ENCODE measurements around the gene CELSR3. TPM values are rescaled to one million over a fixed set of nuclear protein-coding genes. Genes with fewer than 3 reads are reported as not detected.

Gene CELSR3
- total and polyA plus RNA-seq, 4 donors = 6.0 to 26.1 (median 18.0) TPM

GRCh38 chr3:48681541-48681880 lies 18.8 kb upstream of the CELSR3 start:
- no peak overlapping the region for H3K27ac ChIP-seq (ENCODE audit: low read depth, low read length)
- peaks cover 66% of the 10 kb centered on the region for H3K36me3 ChIP-seq (ENCODE audit: control insufficient read depth, insufficient read depth, low read length)

GRCh38 chr3:48680811-48681540 lies 18.3 kb upstream of the CELSR3 start:
- Histone ChIP-seq H3K36me3 (ENCODE audit: control insufficient read depth, insufficient read depth, low read length) (peaks cover 65% of the 10 kb centered on the region), H3K9me3 (ENCODE audit: control insufficient read depth, insufficient read depth, low read length) (no peaks in the 10 kb centered on the region), H3K4me3 (ENCODE audit: low read depth, low read length) (no peak overlapping the region), H3K27me3 (ENCODE audit: control insufficient read depth, insufficient read depth, low read length) (no peaks in the 10 kb centered on the region), H3K4me1 (ENCODE audit: control insufficient read depth, insufficient read depth, low read length) (peaks cover 28% of the 10 kb centered on the region), H3K27ac (ENCODE audit: low read depth, low read length) (no peak overlapping the region)
- DNase-seq (ENCODE audit: low read depth in 4 of 6, low spot score in 6 of 6) = no peak
- 96% methylated on average over 16 of the region's 17 CpGs for WGBS (ENCODE audit: insufficient coverage)

More at GRCh38 chr3:48681541-48681880, 18.8 kb upstream of the CELSR3 start:
- Histone ChIP-seq H3K9me3 (ENCODE audit: control insufficient read depth, insufficient read depth, low read length) (no peaks in the 10 kb centered on the region), H3K27me3 (ENCODE audit: control insufficient read depth, insufficient read depth, low read length) (no peaks in the 10 kb centered on the region), H3K4me1 (ENCODE audit: control insufficient read depth, insufficient read depth, low read length) (peaks cover 32% of the 10 kb centered on the region), H3K4me3 (ENCODE audit: low read depth, low read length) (no peak overlapping the region)
- DNase-seq (ENCODE audit: low read depth in 4 of 6, low spot score in 6 of 6) = no peak
- 98% methylated on average over 7 of the region's 7 CpGs for WGBS (ENCODE audit: insufficient coverage)

- H3K36me3 ChIP-seq (ENCODE audit: control insufficient read depth, insufficient read depth, low read length) = peaks cover 69% of the 10 kb centered on the region
- H3K27ac ChIP-seq (ENCODE audit: low read depth, low read length) = no peak overlapping the region
- H3K9me3 ChIP-seq (ENCODE audit: control insufficient read depth, insufficient read depth, low read length) = no peaks in the 10 kb centered on the region
- no peaks in the 10 kb centered on the region for H3K27me3 ChIP-seq (ENCODE audit: control insufficient read depth, insufficient read depth, low read length)
- H3K4me1 ChIP-seq (ENCODE audit: control insufficient read depth, insufficient read depth, low read length) = peaks cover 20% of the 10 kb centered on the region
- no peak overlapping the region for H3K4me3 ChIP-seq (ENCODE audit: low read depth, low read length)
- DNase-seq (ENCODE audit: low read depth in 4 of 6, low spot score in 6 of 6) = no peak
- 91% methylated on average over 16 of the region's 20 CpGs for WGBS (ENCODE audit: insufficient coverage)
These were observed 17.0 kb upstream of the CELSR3 start for GRCh38 chr3:48679411-48680391.

- 94% methylated on average over 22 of the region's 24 CpGs for WGBS (ENCODE audit: insufficient coverage)
- no peaks in the 10 kb centered on the region for H3K27me3 ChIP-seq (ENCODE audit: control insufficient read depth, insufficient read depth, low read length)
- no peak overlapping the region for H3K4me3 ChIP-seq (ENCODE audit: low read depth, low read length)
- peaks cover 78% of the 10 kb centered on the region for H3K36me3 ChIP-seq (ENCODE audit: control insufficient read depth, insufficient read depth, low read length)
- H3K4me1 ChIP-seq (ENCODE audit: control insufficient read depth, insufficient read depth, low read length) = peaks cover 10% of the 10 kb centered on the region
- H3K9me3 ChIP-seq (ENCODE audit: control insufficient read depth, insufficient read depth, low read length) = no peaks in the 10 kb centered on the region
- no peak for DNase-seq (ENCODE audit: low read depth in 4 of 6, low spot score in 6 of 6)
- no peak overlapping the region for H3K27ac ChIP-seq (ENCODE audit: low read depth, low read length)
These were observed 16.1 kb upstream of the CELSR3 start for GRCh38 chr3:48678566-48679380.

GRCh38 chr3:48678056-48678455 lies 15.4 kb upstream of the CELSR3 start:
- no peak overlapping the region for H3K27ac ChIP-seq (ENCODE audit: low read depth, low read length)
- no peak overlapping the region for H3K4me3 ChIP-seq (ENCODE audit: low read depth, low read length)
- 91% methylated on average over 4 of the region's 4 CpGs for WGBS (ENCODE audit: insufficient coverage)
- no peak for DNase-seq (ENCODE audit: low read depth in 4 of 6, low spot score in 6 of 6)
- H3K36me3 ChIP-seq (ENCODE audit: control insufficient read depth, insufficient read depth, low read length) = peaks cover 81% of the 10 kb centered on the region
- H3K9me3 ChIP-seq (ENCODE audit: control insufficient read depth, insufficient read depth, low read length) = no peaks in the 10 kb centered on the region
- H3K27me3 ChIP-seq (ENCODE audit: control insufficient read depth, insufficient read depth, low read length) = no peaks in the 10 kb centered on the region
- H3K4me1 ChIP-seq (ENCODE audit: control insufficient read depth, insufficient read depth, low read length) = peaks cover 3% of the 10 kb centered on the region

GRCh38 chr3:48674505-48674904 lies 11.8 kb upstream of the CELSR3 start:
- no peak for DNase-seq (ENCODE audit: low read depth in 4 of 6, low spot score in 6 of 6)
- Histone ChIP-seq H3K4me1 (ENCODE audit: control insufficient read depth, insufficient read depth, low read length) (no peaks in the 10 kb centered on the region), H3K9me3 (ENCODE audit: control insufficient read depth, insufficient read depth, low read length) (no peaks in the 10 kb centered on the region), H3K27ac (ENCODE audit: low read depth, low read length) (no peak overlapping the region), H3K4me3 (ENCODE audit: low read depth, low read length) (no peak overlapping the region), H3K27me3 (ENCODE audit: control insufficient read depth, insufficient read depth, low read length) (no peaks in the 10 kb centered on the region), H3K36me3 (ENCODE audit: control insufficient read depth, insufficient read depth, low read length) (peaks cover 64% of the 10 kb centered on the region)
- WGBS (ENCODE audit: insufficient coverage) = 96% methylated on average over 9 of the region's 9 CpGs

GRCh38 chr3:48672522-48672921 lies 9.8 kb upstream of the CELSR3 start:
- H3K36me3 ChIP-seq (ENCODE audit: control insufficient read depth, insufficient read depth, low read length) = peaks cover 44% of the 10 kb centered on the region
- no peaks in the 10 kb centered on the region for H3K4me1 ChIP-seq (ENCODE audit: control insufficient read depth, insufficient read depth, low read length)
- WGBS (ENCODE audit: insufficient coverage) = 86% methylated on average over 1 of the region's 1 CpG
- H3K27ac ChIP-seq (ENCODE audit: low read depth, low read length) = no peak overlapping the region
- H3K27me3 ChIP-seq (ENCODE audit: control insufficient read depth, insufficient read depth, low read length) = no peaks in the 10 kb centered on the region
- no peak overlapping the region for H3K4me3 ChIP-seq (ENCODE audit: low read depth, low read length)
- no peaks in the 10 kb centered on the region for H3K9me3 ChIP-seq (ENCODE audit: control insufficient read depth, insufficient read depth, low read length)
- DNase-seq (ENCODE audit: low read depth in 4 of 6, low spot score in 6 of 6) = no peak

- DNase-seq (ENCODE audit: low read depth in 4 of 6, low spot score in 6 of 6) = no peak
- 88% methylated on average over 1 of the region's 4 CpGs for WGBS (ENCODE audit: insufficient coverage)
- no peaks in the 10 kb centered on the region for H3K9me3 ChIP-seq (ENCODE audit: control insufficient read depth, insufficient read depth, low read length)
These were observed 2.2 kb upstream of the CELSR3 start for GRCh38 chr3:48664929-48665328.

GRCh38 chr3:48664313-48664644 lies 1.6 kb upstream of the CELSR3 start:
- H3K4me1 ChIP-seq (ENCODE audit: control insufficient read depth, insufficient read depth, low read length) = peaks cover 42% of the 10 kb centered on the region
- H3K4me3 ChIP-seq (ENCODE audit: low read depth, low read length) = peak overlapping the region; percentile 77
- H3K36me3 ChIP-seq (ENCODE audit: control insufficient read depth, insufficient read depth, low read length) = peaks cover 29% of the 10 kb centered on the region
- H3K9me3 ChIP-seq (ENCODE audit: control insufficient read depth, insufficient read depth, low read length) = no peaks in the 10 kb centered on the region
- DNase-seq (ENCODE audit: low read depth in 4 of 6, low spot score in 6 of 6) = no peak
- peak overlapping the region; percentile 94 for H3K27ac ChIP-seq (ENCODE audit: low read depth, low read length)
- 67% methylated on average over 7 of the region's 11 CpGs for WGBS (ENCODE audit: insufficient coverage)
- H3K27me3 ChIP-seq (ENCODE audit: control insufficient read depth, insufficient read depth, low read length) = no peaks in the 10 kb centered on the region

More at GRCh38 chr3:48664929-48665328, 2.2 kb upstream of the CELSR3 start:
- H3K36me3 ChIP-seq (ENCODE audit: control insufficient read depth, insufficient read depth, low read length) = peaks cover 25% of the 10 kb centered on the region
- peaks cover 42% of the 10 kb centered on the region for H3K4me1 ChIP-seq (ENCODE audit: control insufficient read depth, insufficient read depth, low read length)
- H3K27ac ChIP-seq (ENCODE audit: low read depth, low read length) = no peak overlapping the region
- H3K27me3 ChIP-seq (ENCODE audit: control insufficient read depth, insufficient read depth, low read length) = no peaks in the 10 kb centered on the region
- no peak overlapping the region for H3K4me3 ChIP-seq (ENCODE audit: low read depth, low read length)

Measured in spinal cord (tissue), 10 donors.